ENCODE measurements around the gene GLO1. TPM values are rescaled to one million over a fixed set of nuclear protein-coding genes. Genes with fewer than 3 reads are reported as not detected.

GLO1 gene
- total RNA-seq, 4 donors from 2014 or later = 53.4 to 104 (median 76.1) TPM

DNA sequence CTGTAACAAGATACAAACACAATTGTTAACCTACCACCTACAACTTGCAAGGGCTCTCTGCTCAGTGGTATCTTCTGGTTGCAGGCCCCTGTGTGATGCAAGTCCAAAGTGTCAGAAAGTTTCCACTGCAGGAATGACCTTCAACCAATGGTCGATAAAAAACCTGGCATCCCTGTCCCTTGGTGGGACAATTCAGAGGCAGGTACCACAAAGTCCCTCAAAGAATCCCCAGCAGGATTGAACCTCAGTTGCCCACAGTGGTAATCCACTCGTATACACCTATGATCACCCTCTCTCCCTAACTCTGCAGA lies 15.9 kb downstream of the GLO1 start:
- WGBS, 2 donors = 77 to 94% methylated on average over 2 of the region's 2 CpGs
- no peaks in the 10 kb centered on the region for H3K9me3 ChIP-seq
- intact Hi-C loops (cut with DNase I) = no loop called here
- peaks cover 0 to 29% (median 0%) of the 10 kb centered on the region in 3 donors for H3K36me3 ChIP-seq
- no peak for TF ChIP-seq POLR2A (IDR thresholded peaks at IDR 0.05)
- TF ChIP-seq, protein P1, sequence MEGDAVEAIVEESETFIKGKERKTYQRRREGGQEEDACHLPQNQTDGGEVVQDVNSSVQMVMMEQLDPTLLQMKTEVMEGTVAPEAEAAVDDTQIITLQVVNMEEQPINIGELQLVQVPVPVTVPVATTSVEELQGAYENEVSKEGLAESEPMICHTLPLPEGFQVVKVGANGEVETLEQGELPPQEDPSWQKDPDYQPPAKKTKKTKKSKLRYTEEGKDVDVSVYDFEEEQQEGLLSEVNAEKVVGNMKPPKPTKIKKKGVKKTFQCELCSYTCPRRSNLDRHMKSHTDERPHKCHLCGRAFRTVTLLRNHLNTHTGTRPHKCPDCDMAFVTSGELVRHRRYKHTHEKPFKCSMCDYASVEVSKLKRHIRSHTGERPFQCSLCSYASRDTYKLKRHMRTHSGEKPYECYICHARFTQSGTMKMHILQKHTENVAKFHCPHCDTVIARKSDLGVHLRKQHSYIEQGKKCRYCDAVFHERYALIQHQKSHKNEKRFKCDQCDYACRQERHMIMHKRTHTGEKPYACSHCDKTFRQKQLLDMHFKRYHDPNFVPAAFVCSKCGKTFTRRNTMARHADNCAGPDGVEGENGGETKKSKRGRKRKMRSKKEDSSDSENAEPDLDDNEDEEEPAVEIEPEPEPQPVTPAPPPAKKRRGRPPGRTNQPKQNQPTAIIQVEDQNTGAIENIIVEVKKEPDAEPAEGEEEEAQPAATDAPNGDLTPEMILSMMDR (IDR thresholded peaks at IDR 0.05) = no peak
- DNase-seq = no peak
- no peak overlapping the region for H3K27ac ChIP-seq
- no peak overlapping the region for H3K4me3 ChIP-seq
- peaks cover 0 to 14% (median 0%) of the 10 kb centered on the region in 3 donors for H3K4me1 ChIP-seq
- no peaks in the 10 kb centered on the region for H3K27me3 ChIP-seq

DNA sequence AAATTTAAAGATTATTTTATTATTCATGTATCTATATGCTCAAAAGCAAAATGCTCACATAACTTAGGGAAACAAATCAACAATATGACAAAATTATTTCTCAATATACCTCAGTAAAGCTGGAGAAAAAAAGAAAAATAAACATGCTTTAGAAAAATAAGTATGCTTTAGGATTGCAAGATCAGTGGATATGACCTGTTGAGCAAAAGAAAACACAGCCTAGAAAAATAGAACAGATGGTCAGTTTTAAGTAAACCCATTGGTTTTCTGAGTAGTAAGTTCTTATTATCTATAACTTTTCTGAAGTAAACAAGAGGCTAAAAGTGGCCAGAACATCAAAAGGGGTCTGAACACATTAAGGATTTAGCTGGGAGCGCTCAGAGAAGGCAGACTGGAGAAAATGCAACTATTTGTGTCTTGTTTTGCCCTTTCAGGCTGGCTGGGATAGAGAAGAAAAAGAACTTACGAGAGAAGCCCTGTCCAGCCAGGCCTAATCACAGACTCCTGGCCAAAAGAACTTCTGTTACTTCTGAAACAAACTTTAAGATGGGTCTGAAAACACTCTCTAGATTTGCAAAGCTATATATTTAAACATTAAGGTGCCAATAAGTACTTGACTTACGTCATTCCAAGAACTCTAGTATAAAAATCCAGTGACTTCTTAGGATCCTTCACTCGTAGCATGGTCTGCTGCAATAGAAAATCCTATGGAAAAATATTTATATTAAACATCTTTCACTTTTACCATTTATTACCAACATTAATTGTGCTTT lies 16.5 kb downstream of the GLO1 start:
- DNase-seq = no peak
- intact Hi-C loops (cut with DNase I) = no loop called here
- WGBS, 2 donors = 84 to 85% methylated on average over 4 of the region's 4 CpGs
- H3K9me3 ChIP-seq = no peaks in the 10 kb centered on the region
- H3K27ac ChIP-seq = no peak overlapping the region
- no peaks in the 10 kb centered on the region for H3K27me3 ChIP-seq
- no peak for TF ChIP-seq POLR2A (IDR thresholded peaks at IDR 0.05)
- no peak overlapping the region for H3K4me3 ChIP-seq
- peaks cover 0 to 14% (median 0%) of the 10 kb centered on the region in 3 donors for H3K4me1 ChIP-seq
- H3K36me3 ChIP-seq = peaks cover 0 to 35% (median 0%) of the 10 kb centered on the region in 3 donors

DNA sequence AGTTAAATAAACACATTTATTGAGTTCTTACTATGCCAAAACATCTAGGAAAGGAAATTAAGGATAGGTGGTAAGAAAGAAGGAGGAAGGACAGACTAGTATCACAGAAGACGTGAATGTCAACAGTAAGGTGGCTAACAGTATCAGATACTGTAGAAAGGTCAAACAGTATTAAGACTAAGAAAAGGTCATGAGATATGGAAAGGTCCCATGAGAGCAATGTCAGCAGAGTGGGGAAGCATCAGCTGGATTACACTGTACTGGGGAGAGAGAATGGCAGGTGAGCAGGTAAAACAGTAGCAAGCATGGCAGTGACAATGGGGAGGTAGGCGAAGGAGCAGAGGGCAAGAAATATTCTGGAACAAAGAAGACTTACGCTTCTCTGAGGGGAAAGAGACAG lies 18.0 kb downstream of the GLO1 start:
- no peaks in the 10 kb centered on the region for H3K9me3 ChIP-seq
- H3K4me1 ChIP-seq = peaks cover 0 to 14% (median 0%) of the 10 kb centered on the region in 3 donors
- no peak overlapping the region for H3K27ac ChIP-seq
- peaks cover 0 to 50% (median 0%) of the 10 kb centered on the region in 3 donors for H3K36me3 ChIP-seq
- H3K4me3 ChIP-seq = no peak overlapping the region
- DNase-seq = no peak
- intact Hi-C loops (cut with DNase I) = no loop called here
- WGBS, 2 donors = 96 to 97% methylated on average over 3 of the region's 3 CpGs
- TF ChIP-seq, protein P1 (IDR thresholded peaks at IDR 0.05) = no peak
- no peak for TF ChIP-seq POLR2A (IDR thresholded peaks at IDR 0.05)
- H3K27me3 ChIP-seq = no peaks in the 10 kb centered on the region

DNA sequence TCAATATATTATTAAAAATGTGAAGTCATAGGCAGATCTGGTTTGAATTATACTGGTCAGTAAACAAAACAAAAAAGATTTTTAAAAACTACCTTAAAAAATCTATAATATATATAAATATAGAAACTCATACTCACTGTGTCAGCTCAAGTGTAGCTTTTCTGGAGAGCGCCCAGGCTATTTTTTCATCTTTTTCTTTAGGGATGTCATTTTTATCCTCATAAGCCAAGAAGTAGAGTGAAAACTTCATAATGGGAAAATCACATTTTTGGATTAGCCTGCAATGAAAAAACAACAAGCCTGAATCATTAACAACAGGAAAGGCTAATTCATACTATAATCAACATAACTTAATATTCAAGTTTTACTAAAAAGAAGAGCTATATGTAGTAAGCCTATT lies 18.7 kb downstream of the GLO1 start:
- Histone ChIP-seq H3K4me3 (no peak overlapping the region), H3K36me3 (peaks cover 0 to 55% (median 0%) of the 10 kb centered on the region in 3 donors), H3K27ac (no peak overlapping the region), H3K27me3 (no peaks in the 10 kb centered on the region), H3K4me1 (peaks cover 0 to 14% (median 0%) of the 10 kb centered on the region in 3 donors), H3K9me3 (no peaks in the 10 kb centered on the region)
- intact Hi-C loops (cut with DNase I) = no loop called here
- TF ChIP-seq POLR2A (IDR thresholded peaks at IDR 0.05) = no peak
- TF ChIP-seq, protein P1 (IDR thresholded peaks at IDR 0.05) = no peak
- DNase-seq = no peak
- WGBS, 2 donors = 93% methylated on average over 1 of the region's 1 CpG

DNA sequence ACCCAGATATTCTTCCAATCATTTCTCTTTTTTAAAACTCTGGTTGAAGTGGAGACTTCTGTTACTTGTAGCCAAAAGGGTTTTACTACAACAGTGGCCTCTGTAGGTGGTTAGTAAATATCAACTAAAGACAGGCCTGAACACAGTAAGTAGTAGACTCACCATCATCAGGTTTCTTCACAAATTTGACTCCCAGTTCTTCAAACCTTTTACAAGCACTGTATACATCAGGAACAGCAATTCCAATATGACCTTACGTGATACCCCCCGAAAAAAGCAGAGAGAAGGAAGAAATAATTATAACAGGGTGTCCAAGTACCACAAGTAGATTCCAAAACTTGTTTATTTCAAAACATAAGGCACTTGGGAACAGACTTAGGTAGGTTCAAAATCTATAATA lies 21.1 kb downstream of the GLO1 start:
- Histone ChIP-seq H3K27ac (no peak overlapping the region), H3K4me1 (peaks cover 0 to 5% (median 0%) of the 10 kb centered on the region in 3 donors), H3K27me3 (no peaks in the 10 kb centered on the region), H3K9me3 (no peaks in the 10 kb centered on the region), H3K36me3 (peaks cover 0 to 79% (median 0%) of the 10 kb centered on the region in 3 donors), H3K4me3 (no peak overlapping the region)
- DNase-seq = no peak
- WGBS, 2 donors = 96 to 97% methylated on average over 2 of the region's 2 CpGs
- intact Hi-C loops (cut with DNase I) = no loop called here
- no peak for TF ChIP-seq POLR2A (IDR thresholded peaks at IDR 0.05)
- TF ChIP-seq, protein P1 (IDR thresholded peaks at IDR 0.05) = no peak

Data from esophagus squamous epithelium (tissue), 5 donors.